ENCODE results near the gene KIAA0753.

KIAA0753 gene

DNA sequence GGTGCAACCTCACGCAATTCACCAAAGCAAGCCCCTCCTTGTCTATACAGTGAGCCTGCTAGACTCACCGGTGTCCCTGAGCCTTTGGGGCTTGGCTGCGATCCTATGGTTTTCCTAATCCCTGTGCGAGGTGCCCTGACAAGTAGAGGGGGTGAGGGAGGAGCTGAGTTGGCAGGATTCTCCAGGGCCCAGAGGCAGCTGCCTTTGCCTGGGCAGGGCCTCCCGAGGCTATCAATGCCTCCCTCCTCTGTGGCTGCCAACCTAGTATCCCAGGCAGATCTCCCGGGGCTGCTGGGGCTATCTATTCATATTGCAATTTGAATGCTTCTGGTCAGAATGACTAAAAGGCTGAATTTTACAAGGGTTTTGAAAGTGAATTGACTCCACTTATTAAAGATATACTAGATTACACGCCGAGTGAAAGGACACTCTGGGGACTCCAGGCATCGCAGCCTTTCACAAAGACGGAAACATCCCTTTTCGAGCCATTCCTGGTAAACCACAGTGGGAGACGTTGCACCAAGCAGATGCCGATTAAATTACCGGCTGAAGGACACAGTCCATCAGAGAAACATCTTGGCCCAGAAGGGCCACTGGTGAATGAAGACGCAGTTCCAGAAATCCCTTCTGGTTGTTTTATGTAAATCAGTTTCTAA lies 72.9 kb downstream of the KIAA0753 start:
- no peak overlapping the region for H3K4me2 ChIP-seq (ENCODE audit: low read length)
- H3K4me1 ChIP-seq (ENCODE audit: low read length), result no peaks in the 10 kb centered on the region
- H3K27ac ChIP-seq (ENCODE audit: low read length), result no peak overlapping the region
- H3K9ac ChIP-seq (ENCODE audit: low read length), result no peak overlapping the region
- no peaks in the 10 kb centered on the region for H3K27me3 ChIP-seq (ENCODE audit: low read depth, low read length)
- no peak for TF ChIP-seq EZH2phosphoT487 (IDR thresholded peaks at IDR 0.05; ENCODE audit: low read depth)
- TF ChIP-seq, protein P1, sequence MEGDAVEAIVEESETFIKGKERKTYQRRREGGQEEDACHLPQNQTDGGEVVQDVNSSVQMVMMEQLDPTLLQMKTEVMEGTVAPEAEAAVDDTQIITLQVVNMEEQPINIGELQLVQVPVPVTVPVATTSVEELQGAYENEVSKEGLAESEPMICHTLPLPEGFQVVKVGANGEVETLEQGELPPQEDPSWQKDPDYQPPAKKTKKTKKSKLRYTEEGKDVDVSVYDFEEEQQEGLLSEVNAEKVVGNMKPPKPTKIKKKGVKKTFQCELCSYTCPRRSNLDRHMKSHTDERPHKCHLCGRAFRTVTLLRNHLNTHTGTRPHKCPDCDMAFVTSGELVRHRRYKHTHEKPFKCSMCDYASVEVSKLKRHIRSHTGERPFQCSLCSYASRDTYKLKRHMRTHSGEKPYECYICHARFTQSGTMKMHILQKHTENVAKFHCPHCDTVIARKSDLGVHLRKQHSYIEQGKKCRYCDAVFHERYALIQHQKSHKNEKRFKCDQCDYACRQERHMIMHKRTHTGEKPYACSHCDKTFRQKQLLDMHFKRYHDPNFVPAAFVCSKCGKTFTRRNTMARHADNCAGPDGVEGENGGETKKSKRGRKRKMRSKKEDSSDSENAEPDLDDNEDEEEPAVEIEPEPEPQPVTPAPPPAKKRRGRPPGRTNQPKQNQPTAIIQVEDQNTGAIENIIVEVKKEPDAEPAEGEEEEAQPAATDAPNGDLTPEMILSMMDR (IDR thresholded peaks at IDR 0.05; ENCODE audit: low read depth, low read length), result no peak
- H3K36me3 ChIP-seq (replicated peaks; ENCODE audit: low read depth, low read length), result no peaks in the 10 kb centered on the region
- H3K9me3 ChIP-seq (ENCODE audit: insufficient read depth, low read length), result no peaks in the 10 kb centered on the region
- H3K4me3 ChIP-seq (ENCODE audit: low read length), result no peak overlapping the region
- no peaks in the 10 kb centered on the region for H4K20me1 ChIP-seq (ENCODE audit: insufficient read depth, low read length)
- H2AFZ ChIP-seq (ENCODE audit: low read depth, low read length), result no peak overlapping the region
- no peaks in the 10 kb centered on the region for H3K79me2 ChIP-seq (ENCODE audit: low read length)

DNA sequence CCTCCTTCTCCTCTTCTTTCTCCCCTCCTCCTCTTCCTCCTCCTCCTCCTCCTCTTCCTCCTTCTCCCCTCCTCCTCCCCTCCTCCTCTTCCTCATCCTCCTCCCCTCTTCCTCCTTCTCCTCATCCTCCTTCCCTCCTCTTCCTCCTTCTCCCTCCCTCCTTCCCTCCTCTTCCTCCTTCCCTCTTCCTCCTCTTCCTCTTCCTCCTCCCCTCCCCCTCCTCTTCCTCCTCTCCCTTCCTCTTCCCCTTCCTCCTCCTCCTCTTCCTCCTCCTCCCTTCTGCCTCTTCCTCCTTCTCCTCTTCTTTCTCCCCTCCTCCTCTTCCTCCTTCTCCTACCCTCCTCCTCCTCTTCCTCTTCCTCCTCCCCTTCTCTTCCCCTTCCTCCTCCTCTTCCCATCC lies 79.1 kb downstream of the KIAA0753 start:
- Histone ChIP-seq H3K9ac (ENCODE audit: low read length) (no peak overlapping the region), H3K4me3 (ENCODE audit: low read length) (no peak overlapping the region), H3K4me1 (ENCODE audit: low read length) (no peaks in the 10 kb centered on the region), H3K79me2 (ENCODE audit: low read length) (no peaks in the 10 kb centered on the region), H3K9me3 (ENCODE audit: insufficient read depth, low read length) (no peaks in the 10 kb centered on the region), H2AFZ (ENCODE audit: low read depth, low read length) (no peak overlapping the region), H3K27me3 (ENCODE audit: low read depth, low read length) (no peaks in the 10 kb centered on the region), H3K4me2 (ENCODE audit: low read length) (no peak overlapping the region), H3K36me3 (replicated peaks; ENCODE audit: low read depth, low read length) (no peaks in the 10 kb centered on the region), H3K27ac (ENCODE audit: low read length) (no peak overlapping the region), H4K20me1 (ENCODE audit: insufficient read depth, low read length) (no peaks in the 10 kb centered on the region)
- TF ChIP-seq EZH2phosphoT487 (IDR thresholded peaks at IDR 0.05; ENCODE audit: low read depth), result no peak
- TF ChIP-seq, protein P1 (IDR thresholded peaks at IDR 0.05; ENCODE audit: low read depth, low read length), result no peak

DNA sequence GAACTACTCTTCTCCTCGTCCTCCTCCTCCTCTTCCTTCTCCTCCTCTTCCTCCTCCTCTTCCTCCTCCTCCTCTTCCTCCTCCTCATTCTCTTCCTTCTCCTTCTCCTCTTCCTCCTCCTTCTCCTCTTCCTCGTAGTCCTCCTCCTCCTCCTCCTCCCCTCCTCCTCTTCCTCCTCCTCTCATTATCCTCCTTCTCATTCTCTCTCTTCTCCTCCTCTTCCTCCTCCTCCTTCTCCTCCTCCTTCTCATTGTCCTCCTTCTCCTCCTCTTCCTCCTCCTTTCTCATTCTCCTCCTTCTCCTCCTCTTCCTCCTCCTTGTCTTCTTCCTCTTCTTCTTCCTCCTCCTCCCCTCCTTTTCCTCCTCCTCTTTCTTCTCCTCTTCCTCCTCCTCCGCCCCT lies 80.0 kb downstream of the KIAA0753 start:
- H2AFZ ChIP-seq (ENCODE audit: low read depth, low read length), result no peak overlapping the region
- no peaks in the 10 kb centered on the region for H3K4me1 ChIP-seq (ENCODE audit: low read length)
- no peaks in the 10 kb centered on the region for H3K9me3 ChIP-seq (ENCODE audit: insufficient read depth, low read length)
- H3K4me2 ChIP-seq (ENCODE audit: low read length), result no peak overlapping the region
- no peaks in the 10 kb centered on the region for H4K20me1 ChIP-seq (ENCODE audit: insufficient read depth, low read length)
- TF ChIP-seq, protein P1 (IDR thresholded peaks at IDR 0.05; ENCODE audit: low read depth, low read length), result no peak
- TF ChIP-seq EZH2phosphoT487 (IDR thresholded peaks at IDR 0.05; ENCODE audit: low read depth), result no peak
- H3K36me3 ChIP-seq (replicated peaks; ENCODE audit: low read depth, low read length), result no peaks in the 10 kb centered on the region
- H3K79me2 ChIP-seq (ENCODE audit: low read length), result no peaks in the 10 kb centered on the region
- no peak overlapping the region for H3K9ac ChIP-seq (ENCODE audit: low read length)
- no peaks in the 10 kb centered on the region for H3K27me3 ChIP-seq (ENCODE audit: low read depth, low read length)
- no peak overlapping the region for H3K27ac ChIP-seq (ENCODE audit: low read length)
- H3K4me3 ChIP-seq (ENCODE audit: low read length), result no peak overlapping the region

DNA sequence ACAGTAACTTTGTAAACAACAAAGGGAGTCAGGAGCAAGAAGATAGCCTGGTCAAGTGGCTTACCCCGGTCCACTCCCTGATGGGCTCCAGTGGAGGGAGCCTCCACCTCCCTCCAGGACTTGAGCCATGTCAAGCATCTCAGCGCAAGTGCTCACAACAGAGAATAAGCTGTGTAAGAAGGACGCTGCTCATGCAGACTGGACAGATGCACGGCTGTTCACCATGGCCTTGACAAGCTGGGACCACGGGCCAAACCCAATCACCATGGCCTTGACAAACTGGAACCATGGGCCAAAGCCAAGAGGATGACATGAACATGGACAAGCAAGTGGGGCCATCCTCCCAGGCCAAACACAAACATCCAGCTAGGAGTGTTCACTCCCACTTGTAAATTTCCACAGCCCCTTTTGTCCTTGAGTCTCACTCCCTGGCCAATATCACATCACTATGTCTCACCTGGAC lies 80.7 kb downstream of the KIAA0753 start:
- H2AFZ ChIP-seq (ENCODE audit: low read depth, low read length), result no peak overlapping the region
- H3K27ac ChIP-seq (ENCODE audit: low read length), result no peak overlapping the region
- H3K79me2 ChIP-seq (ENCODE audit: low read length), result no peaks in the 10 kb centered on the region
- H3K4me3 ChIP-seq (ENCODE audit: low read length), result no peak overlapping the region
- no peaks in the 10 kb centered on the region for H3K36me3 ChIP-seq (replicated peaks; ENCODE audit: low read depth, low read length)
- H3K27me3 ChIP-seq (ENCODE audit: low read depth, low read length), result no peaks in the 10 kb centered on the region
- no peak overlapping the region for H3K9ac ChIP-seq (ENCODE audit: low read length)
- no peaks in the 10 kb centered on the region for H3K4me1 ChIP-seq (ENCODE audit: low read length)
- no peaks in the 10 kb centered on the region for H4K20me1 ChIP-seq (ENCODE audit: insufficient read depth, low read length)
- H3K9me3 ChIP-seq (ENCODE audit: insufficient read depth, low read length), result no peaks in the 10 kb centered on the region
- no peak for TF ChIP-seq EZH2phosphoT487 (IDR thresholded peaks at IDR 0.05; ENCODE audit: low read depth)
- TF ChIP-seq, protein P1 (IDR thresholded peaks at IDR 0.05; ENCODE audit: low read depth, low read length), result no peak
- no peak overlapping the region for H3K4me2 ChIP-seq (ENCODE audit: low read length)
